GM21619 (cell line): ENCODE data around the gene NUDT2.

Experiments
- ATAC-seq: cut with Tn5 transposase; IDR thresholded peaks from one replicate; pipeline ENCODE4 v1.9.1; 2021; ENCODE audit not compliant: unreplicated experiment

NUDT2 gene

GRCh38 chr9:34370335-34370969, 41.1 kb downstream of the NUDT2 start:
- ATAC-seq: no peak

GRCh38 chr9:34370970-34371880, 41.9 kb downstream of the NUDT2 start:
- no peak for ATAC-seq

- ATAC-seq: no peak
Measured at GRCh38 chr9:34371886-34372466, 42.6 kb downstream of the NUDT2 start.

GRCh38 chr9:34372467-34373011, 43.2 kb downstream of the NUDT2 start:
- no peak for ATAC-seq

- ATAC-seq: no peak
Measured at GRCh38 chr9:34373749-34374148, 44.4 kb downstream of the NUDT2 start.

GRCh38 chr9:34374339-34374738, 45.0 kb downstream of the NUDT2 start:
- no peak for ATAC-seq

GRCh38 chr9:34374905-34375552, 45.7 kb downstream of the NUDT2 start:
- no peak for ATAC-seq

GRCh38 chr9:34375901-34376595, 46.7 kb downstream of the NUDT2 start:
- no peak for ATAC-seq

GRCh38 chr9:34376596-34377403, 47.4 kb downstream of the NUDT2 start, which contains the start of gene MYORG:
MYORG (minus strand) TSS chr9:34376898; CDS start chr9:34372943, 3,955 bp downstream.
- ATAC-seq: peak; percentile 77

- no peak for ATAC-seq
Measured at GRCh38 chr9:34377404-34377746, 48.0 kb downstream of the NUDT2 start.

- ATAC-seq: no peak
Measured at GRCh38 chr9:34378376-34379060, 49.1 kb downstream of the NUDT2 start.

GRCh38 chr9:34379334-34380033, 50.1 kb downstream of the NUDT2 start:
- ATAC-seq: peak; percentile 31

GRCh38 chr9:34380034-34380510, 50.7 kb downstream of the NUDT2 start:
- no peak for ATAC-seq

- ATAC-seq: peak; percentile 28
Measured at GRCh38 chr9:34380511-34381315, 51.3 kb downstream of the NUDT2 start.

- ATAC-seq: no peak
Measured at GRCh38 chr9:34381323-34381722, 52.0 kb downstream of the NUDT2 start.

GRCh38 chr9:34382054-34382453, 52.7 kb downstream of the NUDT2 start:
- no peak for ATAC-seq

GRCh38 chr9:34382879-34383278, 53.5 kb downstream of the NUDT2 start:
- ATAC-seq: no peak

GRCh38 chr9:34383904-34384303, 54.5 kb downstream of the NUDT2 start:
- ATAC-seq: no peak
